ENCODE data around the gene TMCC1.

TMCC1 gene

GRCh38 chr3:129602730-129603560, 290.6 kb downstream of the TMCC1 start:
- peak; percentile 39 for DNase-seq (ENCODE audit: low spot score)
- peak overlapping the region; percentile 34 for H3K27ac ChIP-seq
- ChIA-PET POLR2A (ENCODE audit: low non-redundant PET) (no interaction called here), CTCF (no interaction called here)
- no peak for TF ChIP-seq CTCF (conservative IDR thresholded peaks at IDR 0.05; ENCODE audit: low read depth)

- POLR2A ChIA-PET (ENCODE audit: low non-redundant PET), result no interaction called here
- DNase-seq (ENCODE audit: low spot score), result no peak
- TF ChIP-seq CTCF (conservative IDR thresholded peaks at IDR 0.05; ENCODE audit: low read depth), result no peak
- no peak overlapping the region for H3K27ac ChIP-seq
- CTCF ChIA-PET, result no interaction called here
Measured at GRCh38 chr3:129602309-129602708, 291.2 kb downstream of the TMCC1 start.

- H3K27ac ChIP-seq, result no peak overlapping the region
- POLR2A ChIA-PET (ENCODE audit: low non-redundant PET), result no interaction called here
- DNase-seq (ENCODE audit: low spot score), result no peak
- no peak for TF ChIP-seq CTCF (conservative IDR thresholded peaks at IDR 0.05; ENCODE audit: low read depth)
- CTCF ChIA-PET, result no interaction called here
Measured at GRCh38 chr3:129601713-129602112, 291.8 kb downstream of the TMCC1 start.

- H3K27ac ChIP-seq, result no peak overlapping the region
- DNase-seq (ENCODE audit: low spot score), result no peak
- ChIA-PET POLR2A (ENCODE audit: low non-redundant PET) (no interaction called here), CTCF (no interaction called here)
- no peak for TF ChIP-seq CTCF (conservative IDR thresholded peaks at IDR 0.05; ENCODE audit: low read depth)
Measured at GRCh38 chr3:129600348-129600747, 293.2 kb downstream of the TMCC1 start.

GRCh38 chr3:129599607-129600006, 293.9 kb downstream of the TMCC1 start:
- TF ChIP-seq CTCF (conservative IDR thresholded peaks at IDR 0.05; ENCODE audit: low read depth), result no peak
- no peak for DNase-seq (ENCODE audit: low spot score)
- ChIA-PET CTCF (no interaction called here), POLR2A (ENCODE audit: low non-redundant PET) (no interaction called here)
- H3K27ac ChIP-seq, result no peak overlapping the region

GRCh38 chr3:129599073-129599472, 294.4 kb downstream of the TMCC1 start:
- no peak overlapping the region for H3K27ac ChIP-seq
- no peak for TF ChIP-seq CTCF (conservative IDR thresholded peaks at IDR 0.05; ENCODE audit: low read depth)
- POLR2A ChIA-PET (ENCODE audit: low non-redundant PET), result no interaction called here
- no peak for DNase-seq (ENCODE audit: low spot score)
- CTCF ChIA-PET, result no interaction called here

Data from RWPE1 (cell line).